ENCODE data around the gene MLLT3. TPM values are rescaled to one million over a fixed set of nuclear protein-coding genes. Genes with fewer than 3 reads are reported as not detected.

The MLLT3 gene
- total RNA-seq, 4 donors from 2014 or later = 15.1 to 30.5 (median 18.4) TPM

GRCh38 chr9:20428976-20429375 is 193.3 kb downstream of the MLLT3 start:
- TF ChIP-seq CTCF (IDR thresholded peaks at IDR 0.05) (no peak), POLR2A (IDR thresholded peaks at IDR 0.05) (no peak)
- no peak for DNase-seq
- no peaks in the 10 kb centered on the region for H3K27me3 ChIP-seq
- H3K4me1 ChIP-seq = no peaks in the 10 kb centered on the region
- H3K27ac ChIP-seq = no peak overlapping the region
- H3K4me3 ChIP-seq = no peak overlapping the region
- no peaks in the 10 kb centered on the region for H3K36me3 ChIP-seq
- H3K9me3 ChIP-seq = no peaks in the 10 kb centered on the region

- Histone ChIP-seq H3K36me3 (no peaks in the 10 kb centered on the region), H3K4me1 (no peaks in the 10 kb centered on the region), H3K4me3 (no peak overlapping the region), H3K9me3 (no peaks in the 10 kb centered on the region), H3K27ac (no peak overlapping the region), H3K27me3 (no peaks in the 10 kb centered on the region)
- no peak for TF ChIP-seq CTCF (IDR thresholded peaks at IDR 0.05)
- TF ChIP-seq POLR2A (IDR thresholded peaks at IDR 0.05) = no peak
- no peak for DNase-seq
Measured at GRCh38 chr9:20427359-20427758, 194.9 kb downstream of the MLLT3 start.

GRCh38 chr9:20426019-20426418 is 196.3 kb downstream of the MLLT3 start:
- no peaks in the 10 kb centered on the region for H3K36me3 ChIP-seq
- H3K4me1 ChIP-seq = no peaks in the 10 kb centered on the region
- DNase-seq = no peak
- no peaks in the 10 kb centered on the region for H3K9me3 ChIP-seq
- TF ChIP-seq CTCF (IDR thresholded peaks at IDR 0.05) (no peak), POLR2A (IDR thresholded peaks at IDR 0.05) (no peak)
- no peak overlapping the region for H3K4me3 ChIP-seq
- no peaks in the 10 kb centered on the region for H3K27me3 ChIP-seq
- no peak overlapping the region for H3K27ac ChIP-seq

GRCh38 chr9:20419533-20419932 is 202.8 kb downstream of the MLLT3 start:
- Histone ChIP-seq H3K36me3 (no peaks in the 10 kb centered on the region), H3K4me3 (no peak overlapping the region), H3K27ac (no peak overlapping the region), H3K27me3 (no peaks in the 10 kb centered on the region), H3K9me3 (no peaks in the 10 kb centered on the region), H3K4me1 (no peaks in the 10 kb centered on the region)
- TF ChIP-seq POLR2A (IDR thresholded peaks at IDR 0.05) = no peak
- no peak for TF ChIP-seq CTCF (IDR thresholded peaks at IDR 0.05)
- no peak for DNase-seq

GRCh38 chr9:20418485-20418884 is 203.8 kb downstream of the MLLT3 start:
- no peak overlapping the region for H3K4me3 ChIP-seq
- no peaks in the 10 kb centered on the region for H3K27me3 ChIP-seq
- H3K9me3 ChIP-seq = no peaks in the 10 kb centered on the region
- H3K27ac ChIP-seq = no peak overlapping the region
- no peaks in the 10 kb centered on the region for H3K4me1 ChIP-seq
- TF ChIP-seq CTCF (IDR thresholded peaks at IDR 0.05) = no peak
- no peak for TF ChIP-seq POLR2A (IDR thresholded peaks at IDR 0.05)
- DNase-seq = no peak
- no peaks in the 10 kb centered on the region for H3K36me3 ChIP-seq

Measured in Peyer's patch (tissue), 4 donors.